Fibroblast of villous mesenchyme (primary cell): Measurements from ENCODE around the gene UBE3A. TPM values are rescaled to one million over a fixed set of nuclear protein-coding genes. Genes with fewer than 3 reads are reported as not detected.
A peak's percentile ranks its signal among the peaks of the same experiment; 100 is the strongest.

ENCODE experiments used
- DNase-seq: peaks from one replicate; pipeline ENCODE4 v3.0.0-alpha.2; 2010; ENCODE audit warnings: low read depth
- H3K4me3 ChIP-seq: 2 replicates; pipeline ENCODE4 v1.5.1; 2011; ENCODE audit warnings: low read depth, mild to moderate bottlenecking, low read length
- total RNA-seq: library from RNA; depleted of rRNA; stranded (reverse); fragments of >200 nt; gene quantifications from 2 replicates; pipeline ENCODE4 v1.2.3, GENCODE V29; 2012
- TF ChIP-seq, protein P1 (sequence below): IDR thresholded peaks from 2 replicates; pipeline ENCODE4 v1.5.1; 2012; ENCODE audit warnings: low read depth, mild to moderate bottlenecking, low read length; ENCODE audit not compliant: insufficient read depth

Gene UBE3A
- total RNA-seq, 1 donor = 96.7 TPM

DNA sequence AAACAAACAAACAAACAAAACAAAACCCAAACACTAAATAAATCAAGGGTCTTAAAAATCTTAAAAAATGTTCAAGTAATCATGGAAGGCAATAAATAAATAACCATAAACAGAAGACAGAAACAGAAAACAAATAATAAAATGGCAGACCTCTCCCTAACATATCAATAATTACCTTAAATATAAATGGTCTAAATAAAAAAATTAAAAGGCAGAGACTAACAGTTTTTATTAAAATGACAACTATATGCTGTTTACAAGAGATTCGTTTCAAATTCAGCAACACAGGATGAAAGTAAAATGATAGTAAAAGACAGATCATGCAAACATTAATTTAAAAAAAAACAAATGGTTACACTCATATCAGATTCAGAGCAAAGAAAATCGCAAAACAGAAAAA is 91.1 kb downstream of the UBE3A start:
- TF ChIP-seq, protein P1, sequence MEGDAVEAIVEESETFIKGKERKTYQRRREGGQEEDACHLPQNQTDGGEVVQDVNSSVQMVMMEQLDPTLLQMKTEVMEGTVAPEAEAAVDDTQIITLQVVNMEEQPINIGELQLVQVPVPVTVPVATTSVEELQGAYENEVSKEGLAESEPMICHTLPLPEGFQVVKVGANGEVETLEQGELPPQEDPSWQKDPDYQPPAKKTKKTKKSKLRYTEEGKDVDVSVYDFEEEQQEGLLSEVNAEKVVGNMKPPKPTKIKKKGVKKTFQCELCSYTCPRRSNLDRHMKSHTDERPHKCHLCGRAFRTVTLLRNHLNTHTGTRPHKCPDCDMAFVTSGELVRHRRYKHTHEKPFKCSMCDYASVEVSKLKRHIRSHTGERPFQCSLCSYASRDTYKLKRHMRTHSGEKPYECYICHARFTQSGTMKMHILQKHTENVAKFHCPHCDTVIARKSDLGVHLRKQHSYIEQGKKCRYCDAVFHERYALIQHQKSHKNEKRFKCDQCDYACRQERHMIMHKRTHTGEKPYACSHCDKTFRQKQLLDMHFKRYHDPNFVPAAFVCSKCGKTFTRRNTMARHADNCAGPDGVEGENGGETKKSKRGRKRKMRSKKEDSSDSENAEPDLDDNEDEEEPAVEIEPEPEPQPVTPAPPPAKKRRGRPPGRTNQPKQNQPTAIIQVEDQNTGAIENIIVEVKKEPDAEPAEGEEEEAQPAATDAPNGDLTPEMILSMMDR = no peak
- no peak for DNase-seq
- H3K4me3 ChIP-seq = no peak overlapping the region

DNA sequence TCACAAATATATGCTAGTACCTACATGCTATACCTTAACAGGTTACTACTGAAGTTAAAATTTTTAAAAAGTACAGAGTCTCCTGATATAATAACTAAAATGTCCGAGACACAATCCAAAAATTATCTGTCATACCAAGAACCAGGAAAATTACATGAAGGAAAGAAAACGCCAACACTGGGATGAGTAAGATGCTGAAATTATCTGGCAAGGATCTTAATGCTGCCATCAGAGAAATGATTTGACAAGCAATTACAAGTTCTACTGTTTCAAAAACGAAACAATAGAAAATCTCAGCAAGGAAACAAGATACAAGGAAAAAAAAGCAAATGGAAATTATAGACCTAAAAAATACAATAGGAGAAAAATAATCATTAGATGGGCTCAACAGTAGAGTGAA is 92.5 kb downstream of the UBE3A start:
- DNase-seq = no peak
- H3K4me3 ChIP-seq = no peak overlapping the region
- TF ChIP-seq, protein P1 = no peak

DNA sequence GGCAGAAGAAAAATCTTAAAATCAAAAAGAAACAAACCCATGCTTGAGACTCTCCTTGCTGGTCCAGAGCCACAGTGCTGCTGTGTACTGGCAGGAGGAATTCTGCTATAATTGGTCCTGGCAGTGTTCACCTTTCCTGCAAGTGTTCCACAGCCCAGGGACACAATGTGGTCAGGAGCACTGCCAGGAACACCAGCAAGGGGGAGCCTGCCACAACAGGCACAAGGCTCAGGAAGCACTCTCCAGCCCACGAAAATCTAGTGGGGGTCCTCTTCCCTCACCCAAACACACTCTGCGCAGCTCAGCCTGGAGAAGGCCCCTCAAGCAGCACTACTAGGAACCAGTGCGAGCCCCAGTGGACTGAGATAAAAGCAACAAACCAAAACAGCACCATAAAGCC is 92.9 kb downstream of the UBE3A start:
- TF ChIP-seq, protein P1 = peak; percentile 50
- DNase-seq = peak; percentile 27
- H3K4me3 ChIP-seq = no peak overlapping the region

DNA sequence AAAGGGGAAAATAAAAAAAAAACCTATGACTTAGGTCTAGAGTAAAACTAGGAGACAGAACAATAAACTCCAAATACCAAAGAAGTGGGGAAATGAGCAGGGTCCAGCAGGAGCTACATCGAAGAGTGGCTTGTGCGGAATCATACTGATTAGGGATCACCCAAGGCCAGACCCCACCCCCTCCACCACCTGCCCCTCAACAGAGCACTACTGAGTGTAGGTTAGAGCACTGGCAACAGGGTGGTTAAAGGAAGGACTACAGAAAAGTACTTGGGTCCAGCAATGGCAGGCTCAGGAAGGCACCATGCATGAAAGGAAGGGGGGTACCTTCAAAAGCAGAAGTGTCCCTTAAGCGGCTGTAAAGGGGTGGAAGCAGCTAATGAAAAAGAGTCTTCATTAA is 96.2 kb downstream of the UBE3A start:
- DNase-seq = no peak
- H3K4me3 ChIP-seq = no peak overlapping the region
- TF ChIP-seq, protein P1 = no peak

DNA sequence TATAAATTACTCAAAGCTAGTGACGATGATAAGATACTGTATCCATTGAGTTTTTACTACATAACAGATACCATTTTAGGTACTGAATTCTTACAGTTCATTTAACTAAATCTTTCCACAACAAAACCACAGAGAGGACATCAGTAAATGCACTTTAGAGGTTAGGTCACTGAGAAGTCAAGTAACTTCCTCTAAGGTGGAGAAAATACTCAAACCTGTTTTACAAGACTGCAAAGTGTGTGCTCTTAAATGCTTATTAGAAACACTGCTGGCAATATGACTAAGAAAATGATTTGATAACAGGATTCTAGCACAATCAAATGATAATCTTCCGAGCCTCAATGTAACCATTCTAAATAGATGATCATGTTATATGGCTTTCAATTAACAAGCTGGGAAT is 99.4 kb downstream of the UBE3A start:
- DNase-seq = no peak
- TF ChIP-seq, protein P1 = no peak
- H3K4me3 ChIP-seq = no peak overlapping the region

DNA sequence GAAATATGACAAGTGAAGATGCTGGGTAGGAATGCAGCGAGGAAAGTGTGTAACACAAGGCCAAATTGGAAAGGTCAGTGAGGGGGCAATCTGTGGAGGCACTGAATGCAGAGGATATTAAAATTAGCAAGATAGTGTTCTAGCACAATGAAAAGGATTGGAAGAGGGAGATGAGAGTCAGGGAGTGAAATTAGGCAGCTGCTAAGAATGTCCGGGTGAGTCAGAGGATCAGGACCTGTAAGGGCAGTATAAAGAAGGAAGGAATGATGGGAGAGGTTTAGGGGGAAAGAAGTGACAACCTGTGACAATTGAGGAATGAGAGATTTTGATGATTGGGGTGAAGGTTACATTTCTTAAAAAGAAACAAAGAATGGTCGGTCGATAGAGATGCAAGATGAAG is 103.5 kb downstream of the UBE3A start:
- DNase-seq = no peak
- TF ChIP-seq, protein P1 = no peak

DNA sequence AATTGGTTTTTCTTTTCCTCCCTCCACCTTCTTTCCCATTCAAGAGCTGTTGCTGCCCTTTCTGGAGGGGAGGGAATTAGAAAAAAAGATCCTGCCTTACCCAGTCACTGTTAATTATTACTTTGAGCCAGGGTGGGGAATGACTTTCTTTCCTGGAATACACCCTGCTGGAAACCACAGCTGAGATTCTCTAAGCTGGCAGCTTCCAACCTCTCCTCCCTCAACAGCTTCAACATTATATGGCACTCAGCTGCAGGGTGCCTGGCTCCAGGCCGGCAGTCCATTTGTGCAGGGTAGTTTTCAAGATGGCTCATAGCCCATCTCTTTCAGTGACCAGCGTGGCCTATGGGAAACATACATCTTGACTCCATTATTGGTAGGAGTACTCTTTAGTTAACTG is 105.8 kb downstream of the UBE3A start:
- H3K4me3 ChIP-seq = no peak overlapping the region
- TF ChIP-seq, protein P1 = no peak
- no peak for DNase-seq

More for the DNA sequence above, 103.5 kb downstream of the UBE3A start:
- H3K4me3 ChIP-seq = no peak overlapping the region
